GM18519 (cell line): Measurements from ENCODE around the gene NPR2.
A peak's percentile ranks its signal among the peaks of the same experiment; 100 is the strongest.

Experiments
- ATAC-seq: cut with Tn5 transposase; IDR thresholded peaks from one replicate; pipeline ENCODE4 v1.9.1; 2021; ENCODE audit warnings: mild to moderate bottlenecking, moderate library complexity; ENCODE audit not compliant: unreplicated experiment, low FRiP score

Gene NPR2

GRCh38 chr9:35828716-35829083 lies 37.3 kb downstream of the NPR2 start, which contains the start of gene FAM221B:
Gene FAM221B (minus strand): TSS chr9:35828732. CDS start chr9:35826161, 2,571 bp downstream.
- ATAC-seq, result no peak

GRCh38 chr9:35829084-35829763 lies 37.8 kb downstream of the NPR2 start, which contains the start of gene TMEM8B:
Gene TMEM8B (plus strand): TSS chr9:35829228. CDS start chr9:35829448, 220 bp downstream.
- peak; percentile 31 for ATAC-seq

DNA sequence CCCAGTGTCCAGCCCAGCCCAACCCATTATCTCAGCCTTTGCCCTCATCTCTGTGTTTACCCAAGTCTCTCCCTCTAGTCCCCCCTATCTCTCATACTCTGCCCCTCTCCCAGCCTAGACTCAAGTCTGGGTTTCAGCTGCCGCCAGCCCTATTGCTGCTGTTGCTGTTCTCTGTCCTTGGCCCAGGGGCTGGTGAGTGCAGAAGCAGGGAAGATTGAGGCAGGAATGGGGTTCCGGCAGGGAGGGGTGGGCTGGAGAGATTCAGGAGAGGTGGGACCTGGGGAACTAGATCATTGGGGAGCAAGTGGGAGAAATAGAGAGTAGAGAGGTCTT lies 38.3 kb downstream of the NPR2 start:
- no peak for ATAC-seq

- no peak for ATAC-seq
These were observed 39.6 kb downstream of the NPR2 start for GRCh38 chr9:35831040-35831439.

GRCh38 chr9:35832814-35833213 lies 41.4 kb downstream of the NPR2 start:
- no peak for ATAC-seq

DNA sequence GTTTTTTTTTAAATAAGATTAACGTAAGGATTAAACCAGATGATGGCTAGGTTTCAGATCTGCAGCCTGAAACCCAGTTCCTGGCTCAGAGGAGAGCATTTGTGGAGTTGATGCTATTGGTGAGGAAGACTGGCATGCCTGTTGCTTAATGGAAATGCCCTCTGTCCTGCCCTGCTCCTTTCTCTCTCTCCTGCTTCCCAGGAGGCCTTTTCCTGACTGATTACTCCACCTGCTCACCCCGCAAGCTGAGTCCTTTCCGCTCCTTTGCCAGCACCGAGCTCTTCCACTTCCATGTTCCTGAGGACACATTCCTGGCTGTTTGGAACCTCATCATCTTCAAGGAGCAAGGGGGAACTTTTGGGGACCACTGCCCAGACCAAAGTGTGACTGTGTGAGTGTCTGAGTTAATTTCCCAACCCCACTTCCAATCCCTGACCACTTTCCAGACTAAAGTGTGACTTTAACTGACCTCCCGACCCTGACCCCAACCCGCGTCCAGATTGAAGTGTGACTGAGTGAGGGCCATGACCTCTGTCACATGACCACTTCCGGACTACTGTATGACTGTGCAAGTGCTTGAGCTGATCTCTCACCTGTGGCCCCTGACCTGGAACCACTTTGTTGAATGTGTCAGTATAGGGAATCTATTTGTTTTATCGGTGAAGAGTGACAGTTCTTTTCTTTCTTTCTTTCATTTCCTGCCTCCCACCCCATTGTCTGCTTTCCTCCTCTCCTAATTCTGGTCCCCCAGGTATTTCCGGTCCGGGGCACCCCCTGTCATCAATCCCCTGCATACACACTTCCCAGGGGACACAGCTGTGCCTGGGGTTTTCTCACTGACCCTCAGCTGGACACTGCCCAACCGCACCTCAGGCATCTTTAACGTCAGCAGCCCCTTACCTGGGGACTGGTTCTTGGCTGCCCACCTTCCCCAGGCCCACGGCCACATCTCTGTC lies 43.1 kb downstream of the NPR2 start:
- no peak for ATAC-seq

DNA sequence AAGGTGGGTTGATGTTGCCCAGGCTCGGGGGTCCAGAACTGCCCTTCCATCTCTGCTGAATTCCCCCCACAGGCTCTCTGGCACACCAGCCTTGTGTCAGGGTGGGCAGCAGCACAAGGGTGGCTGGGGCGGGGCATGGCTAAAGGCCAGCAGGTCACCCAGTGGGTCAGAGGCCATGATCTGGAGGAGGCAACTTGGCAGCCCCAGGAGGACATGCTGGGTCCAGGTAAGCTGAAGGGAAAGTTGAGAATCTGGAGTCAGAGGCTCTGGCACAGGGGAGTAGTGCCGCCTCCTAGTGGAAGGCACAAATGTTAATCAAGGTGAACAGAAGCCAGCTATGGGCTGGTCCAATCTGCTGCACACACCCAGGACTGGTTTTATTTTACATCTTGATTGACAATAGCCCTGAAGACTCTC lies 43.8 kb downstream of the NPR2 start:
- ATAC-seq, result no peak

GRCh38 chr9:35835766-35836165 lies 44.4 kb downstream of the NPR2 start:
- no peak for ATAC-seq

- ATAC-seq, result no peak
These were observed 45.2 kb downstream of the NPR2 start for GRCh38 chr9:35836595-35836994.

DNA sequence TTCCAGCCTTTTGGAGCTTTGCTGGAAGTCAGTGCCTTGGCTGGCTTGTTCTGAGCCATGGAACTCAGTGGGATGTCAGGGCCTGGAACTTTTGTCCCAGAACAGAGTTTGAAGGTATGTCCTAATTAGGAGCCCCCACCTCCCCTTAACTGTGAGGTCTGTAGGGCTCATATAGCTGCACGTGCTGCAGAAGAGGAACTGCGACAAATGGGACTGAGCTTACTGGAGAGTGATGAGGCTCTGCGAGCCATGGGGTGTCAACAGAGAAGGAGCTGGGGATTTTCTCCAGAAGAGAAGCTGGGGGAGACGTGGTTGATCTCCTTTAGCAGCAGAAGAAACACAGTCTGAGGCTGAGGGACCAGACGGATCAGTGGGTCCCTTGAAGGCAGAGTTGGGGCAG lies 48.5 kb downstream of the NPR2 start:
- no peak for ATAC-seq

GRCh38 chr9:35840881-35841644 lies 49.7 kb downstream of the NPR2 start:
- ATAC-seq, result no peak

DNA sequence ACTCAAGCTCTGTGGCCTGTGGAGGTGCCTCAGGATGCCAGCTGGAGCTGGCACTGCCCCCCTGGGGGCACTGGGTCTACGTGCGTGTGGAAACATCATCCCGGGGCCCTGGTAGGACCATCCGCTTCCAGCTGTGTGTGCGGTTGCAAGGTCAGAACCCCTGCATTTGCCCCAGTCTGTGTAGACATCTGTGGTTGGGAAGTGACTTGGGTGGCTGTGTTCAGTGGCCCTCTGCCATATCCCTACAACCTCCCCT lies 50.2 kb downstream of the NPR2 start:
- ATAC-seq, result no peak

DNA sequence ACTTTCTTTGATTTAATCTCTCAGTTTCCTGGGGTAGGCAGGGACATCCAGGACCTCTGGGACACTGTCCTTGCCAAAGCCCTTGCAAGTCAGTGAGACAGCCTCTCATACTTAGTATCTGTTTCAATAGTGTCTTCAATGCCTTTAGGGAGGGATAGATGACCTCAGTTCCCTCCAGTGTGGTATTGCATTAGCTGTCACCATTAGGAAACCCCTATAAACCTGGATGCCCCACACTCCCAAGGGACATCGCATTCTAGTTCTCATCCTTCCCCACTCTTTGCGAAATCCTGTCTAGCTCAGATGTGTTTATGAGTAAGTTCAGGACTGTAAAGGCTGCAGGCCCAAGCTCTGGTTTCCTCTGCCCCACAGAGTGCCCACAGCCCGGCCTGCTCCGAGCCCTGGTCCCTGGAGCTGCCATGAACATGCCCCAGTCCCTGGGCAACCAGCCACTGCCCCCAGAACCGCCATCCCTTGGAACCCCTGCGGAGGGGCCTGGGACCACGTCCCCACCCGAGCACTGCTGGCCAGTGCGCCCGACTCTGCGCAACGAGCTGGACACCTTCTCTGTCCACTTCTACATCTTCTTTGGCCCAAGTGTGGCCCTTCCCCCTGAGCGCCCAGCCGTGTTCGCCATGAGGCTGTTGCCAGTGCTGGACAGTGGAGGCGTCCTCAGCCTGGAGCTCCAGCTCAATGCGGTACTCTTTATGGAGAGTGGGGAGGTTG lies 50.8 kb downstream of the NPR2 start:
- ATAC-seq, result no peak

- no peak for ATAC-seq
These were observed 51.4 kb downstream of the NPR2 start for GRCh38 chr9:35842795-35843194.

GRCh38 chr9:35844628-35845270 lies 53.4 kb downstream of the NPR2 start:
- ATAC-seq, result no peak

DNA sequence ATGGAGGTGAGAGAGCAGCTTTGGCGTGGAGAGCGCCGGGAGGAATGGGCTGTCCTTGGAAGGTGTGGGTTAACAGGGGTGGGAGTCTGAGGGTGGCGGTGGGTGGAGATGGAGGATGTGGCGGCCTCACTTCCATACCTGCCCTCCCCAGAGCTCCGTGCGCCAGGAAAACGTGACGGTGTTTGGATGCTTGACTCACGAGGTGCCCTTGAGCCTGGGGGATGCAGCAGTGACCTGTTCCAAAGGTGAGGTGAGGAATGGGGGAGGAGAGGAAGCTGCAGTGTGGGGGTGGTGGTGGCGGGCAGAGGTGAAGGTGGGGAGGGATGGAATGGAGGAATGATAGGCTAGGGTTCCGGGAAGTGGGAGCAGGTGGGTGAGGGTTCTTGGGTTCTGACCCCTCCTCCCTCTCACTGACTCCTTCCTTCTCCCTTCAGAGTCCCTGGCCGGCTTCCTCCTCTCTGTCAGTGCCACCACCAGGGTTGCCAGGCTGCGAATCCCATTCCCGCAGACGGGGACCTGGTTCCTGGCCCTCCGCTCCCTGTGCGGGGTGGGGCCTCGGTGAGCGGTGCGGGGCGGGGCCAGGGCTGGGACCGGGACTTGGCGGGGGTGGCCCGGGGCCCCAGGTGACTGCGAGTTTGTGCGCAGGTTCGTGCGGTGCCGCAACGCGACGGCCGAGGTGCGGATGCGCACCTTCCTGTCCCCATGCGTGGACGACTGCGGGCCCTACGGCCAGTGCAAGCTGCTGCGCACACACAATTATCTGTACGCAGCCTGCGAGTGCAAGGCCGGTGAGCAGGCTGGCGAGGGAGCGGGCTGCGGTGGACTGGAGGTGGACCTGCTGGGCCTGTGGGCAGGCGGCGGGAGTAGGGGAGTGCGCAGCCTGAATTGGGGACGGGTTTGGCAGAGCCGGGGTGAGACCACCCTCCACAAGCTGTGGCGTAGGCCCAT lies 54.7 kb downstream of the NPR2 start:
- no peak for ATAC-seq

GRCh38 chr9:35847792-35848572 lies 56.6 kb downstream of the NPR2 start:
- peak; percentile 71 for ATAC-seq

DNA sequence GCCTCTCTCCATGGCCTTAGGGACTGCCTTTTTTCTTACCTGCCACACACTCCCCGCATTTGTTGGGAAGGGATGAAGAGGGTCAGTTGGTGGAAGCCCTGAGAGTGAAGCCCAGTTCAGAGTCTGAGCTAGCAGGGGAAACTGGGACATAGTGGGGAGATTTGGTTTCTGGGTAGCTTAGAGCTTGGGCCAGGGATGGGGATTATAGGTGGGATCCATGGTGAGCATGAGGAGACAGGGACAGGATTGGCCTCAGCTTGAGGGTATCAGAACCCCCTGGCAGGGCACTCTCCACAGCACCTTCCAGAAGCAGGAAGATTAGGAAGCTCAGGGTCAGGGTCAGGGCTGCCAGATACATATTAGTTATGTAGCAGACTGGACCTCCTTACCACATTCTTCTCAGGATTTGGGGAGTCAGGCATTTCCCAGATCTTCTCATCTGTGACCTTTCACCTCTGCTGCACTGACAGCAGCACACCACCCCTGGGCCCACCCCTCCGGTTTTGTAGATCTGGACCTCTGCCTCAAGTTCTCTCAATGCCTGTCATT lies 61.0 kb downstream of the NPR2 start:
- ATAC-seq, result no peak
